ENCODE measurements around the gene VASH1.

DNA sequence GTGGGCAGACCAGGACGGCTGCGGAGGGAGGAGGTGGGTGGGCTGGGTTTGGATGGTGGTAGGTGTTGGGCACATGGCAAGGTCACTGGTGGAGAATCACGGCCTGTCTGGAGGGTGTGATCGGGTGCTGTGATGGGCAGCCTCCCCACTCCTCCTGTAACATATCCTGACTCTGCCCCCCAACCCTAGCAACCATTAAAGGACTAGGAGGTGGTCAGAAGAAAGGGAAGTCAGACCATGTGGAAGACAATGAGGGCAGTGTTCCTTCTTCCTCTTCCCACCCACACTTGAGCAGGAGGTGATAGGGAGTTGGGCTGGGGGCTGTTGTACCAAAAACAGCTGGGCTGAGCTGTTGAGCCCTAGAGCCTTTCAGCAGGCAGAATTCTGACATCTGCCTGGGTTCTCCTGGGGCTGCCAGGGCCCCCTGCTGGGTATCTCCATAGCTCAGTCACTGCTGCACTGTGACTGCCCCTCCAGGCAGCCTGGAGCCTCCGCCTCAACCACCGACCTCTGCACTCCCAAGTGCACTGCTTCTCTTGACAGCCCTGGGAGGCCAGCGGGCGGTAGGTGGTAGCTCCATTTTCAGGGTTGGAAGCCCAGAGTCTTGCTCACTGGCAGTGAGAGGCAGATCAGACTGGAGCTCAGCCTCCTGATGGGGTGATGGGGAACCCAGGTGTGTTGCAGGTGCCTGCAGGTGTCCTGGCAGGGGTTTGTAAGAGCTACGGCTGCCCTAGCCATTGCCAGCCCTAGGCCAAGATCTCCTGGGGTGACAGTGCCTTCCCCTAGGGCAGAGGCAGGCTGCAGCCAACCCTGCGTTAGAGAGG is 15.4 kb downstream of the VASH1 start:
- TF ChIP-seq POLR2AphosphoS5 (IDR thresholded peaks at IDR 0.05; ENCODE audit: low read depth, low read length), result no peak
- TF ChIP-seq POLR2A (IDR thresholded peaks at IDR 0.05; ENCODE audit: low read depth, low read length), result no peak

Measured in GM12891 (cell line).